MCF 10A (cell line): ENCODE results near the gene CBFA2T3. TPM values are rescaled to one million over a fixed set of nuclear protein-coding genes. Genes with fewer than 3 reads are reported as not detected.

Source experiments
- BruUV-seq: library from RNA; stranded (reverse); fragments of 400-500 nt; replicated peaks from 2 replicates; lab custom pipeline; 2021; lab: Mats Ljungman, UMichigan
- CTCF ChIA-PET: fragments of 300-600 bp; sonication (Branson Sonifier 250); formaldehyde crosslinking; extraction: SDS; loops from one replicate; lab custom pipeline; 2021; ENCODE audit warnings: antibody characterized with exemption, inconsistent platforms; lab: Yijun Ruan, JAX
- POLR2A ChIA-PET: fragments of 300-600, 350-650 bp; sonication (Branson Sonifier 250); formaldehyde crosslinking; extraction: SDS; loops from one replicate; lab custom pipeline; 2020; ENCODE audit warnings: antibody characterized with exemption, inconsistent platforms; lab: Yijun Ruan, JAX
- DNase-seq: peaks from one replicate; pipeline ENCODE4 v3.0.0-alpha.2; 2018; ENCODE audit not compliant: unreplicated experiment
- H3K27ac Mint-ChIP-seq: one replicate; pipeline ENCODE4 v1.8.0; 2022; ENCODE audit warnings: mild to moderate bottlenecking, low read depth, mixed read lengths; ENCODE audit not compliant: unreplicated experiment
- H3K27me3 Mint-ChIP-seq: one replicate; pipeline ENCODE4 v1.8.0; 2022; ENCODE audit warnings: mixed read lengths; ENCODE audit not compliant: insufficient read depth, unreplicated experiment
- H3K36me3 Mint-ChIP-seq: one replicate; pipeline ENCODE4 v1.8.0; 2022; ENCODE audit warnings: mild to moderate bottlenecking, moderate library complexity, mixed read lengths; ENCODE audit not compliant: insufficient read depth, unreplicated experiment
- H3K4me1 Mint-ChIP-seq: one replicate; pipeline ENCODE4 v1.8.0; 2022; ENCODE audit warnings: mixed read lengths; ENCODE audit not compliant: insufficient read depth, unreplicated experiment
- H3K4me3 Mint-ChIP-seq: one replicate; pipeline ENCODE4 v1.8.0; 2022; ENCODE audit warnings: mild to moderate bottlenecking, moderate library complexity, mixed read lengths; ENCODE audit not compliant: unreplicated experiment
- H3K9me3 Mint-ChIP-seq: one replicate; pipeline ENCODE4 v1.8.0; 2022; ENCODE audit warnings: mixed read lengths; ENCODE audit not compliant: unreplicated experiment
- intact Hi-C: fragments of 100-400 bp; cut with micrococcal nuclease; formaldehyde crosslinking; loops from 2 replicates; pipeline ENCODE4 v1.14.1; 2022
- total RNA-seq: library from RNA; stranded (reverse); gene quantifications from 2 replicates; pipeline ENCODE4 v1.2.3, GENCODE V29; 2022
- TF ChIP-seq, protein P1 (sequence below): fragments of 200-600 bp; IDR thresholded peaks from one replicate; pipeline ENCODE4 v1.8.0; 2022; ENCODE audit warnings: antibody characterized with exemption, mild to moderate bottlenecking; ENCODE audit not compliant: unreplicated experiment

Gene CBFA2T3
- total RNA-seq, 1 experiment from 2014 or later, result not detected

DNA sequence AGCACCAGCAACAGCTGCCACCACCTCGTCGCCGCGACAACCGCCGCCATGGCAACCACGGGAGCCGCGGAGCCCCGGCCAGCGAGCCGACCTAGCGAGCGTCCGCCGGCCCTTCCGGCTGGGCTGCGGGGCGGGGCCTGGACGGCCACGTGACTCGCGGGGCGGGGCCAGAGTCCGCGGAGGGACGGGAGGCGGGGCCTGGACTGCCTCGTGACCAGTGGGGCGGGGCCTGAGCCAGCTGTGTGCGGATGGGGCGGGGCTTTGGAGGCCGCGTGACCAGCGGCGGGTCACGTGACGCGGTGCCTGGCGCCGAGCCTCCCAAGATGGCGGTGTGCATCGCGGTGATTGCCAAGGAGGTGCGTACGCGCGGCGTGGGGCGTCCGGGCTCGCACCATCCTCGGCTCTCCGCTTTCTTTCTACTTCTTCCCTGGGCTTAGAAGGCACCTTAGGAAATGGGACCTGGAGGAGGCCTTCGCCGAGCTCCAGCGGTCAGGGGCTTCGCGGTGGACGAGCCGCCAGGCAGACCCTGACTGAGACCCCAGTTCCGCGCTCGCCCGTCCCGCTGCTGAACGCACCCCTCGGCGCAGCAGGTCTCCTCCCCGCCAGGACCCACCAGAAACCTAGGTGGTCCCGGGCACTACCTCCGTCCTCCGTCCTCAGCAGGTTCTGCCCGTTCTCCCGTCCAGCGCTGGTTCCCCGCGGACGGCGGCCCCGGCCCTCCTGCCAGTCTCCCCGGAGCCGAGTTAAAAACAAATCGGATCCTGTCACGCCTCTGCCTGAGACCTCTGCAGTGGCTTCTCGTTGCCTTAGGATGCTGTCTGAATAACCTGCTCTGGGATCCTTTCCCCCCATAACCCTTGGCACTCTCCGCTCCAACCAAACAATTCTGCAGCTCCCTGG, 119.9 kb downstream of the CBFA2T3 start, which contains the start of the genes GALNS and TRAPPC2L:
Gene GALNS, minus strand, starts transcription at position 120 of the 900 bp plus-strand sequence. Its CDS starts 70 bp downstream, at position 50.
Gene TRAPPC2L, plus strand, starts transcription at position 300 of the 900 bp plus-strand sequence. Its CDS starts 24 bp downstream, at position 324.
- Mint-ChIP-seq H3K27ac (peak within 1 kb of the TSS; percentile 49), H3K9me3 (no peaks in the 10 kb centered on the region), H3K4me3 (peak within 1 kb of the TSS; percentile 83), H3K4me1 (peaks cover 18% of the 10 kb centered on the region), H3K27me3 (no peaks in the 10 kb centered on the region), H3K36me3 (peaks cover 15% of the 10 kb centered on the region)
- DNase-seq, result peak; percentile 94
- ChIA-PET POLR2A (interaction anchor here (0.6 to 3.8 kb wide), 21 partner anchors 11 to 906 kb away, joined by 3 to 42 read pairs (median 5); partner anchors contain the start of genes ACSF3, APRT, BANP and CTU2), CTCF (interaction anchor here (0.5 to 5.1 kb wide), 15 partner anchors 8 to 625 kb away, joined by 3 to 47 read pairs (median 4); partner anchors contain the start of gene APRT)
- intact Hi-C loops, result loop anchor here (1.0 kb wide), 1 partner anchor 45 kb away; no protein-coding TSS in a partner anchor
- TF ChIP-seq, protein P1, sequence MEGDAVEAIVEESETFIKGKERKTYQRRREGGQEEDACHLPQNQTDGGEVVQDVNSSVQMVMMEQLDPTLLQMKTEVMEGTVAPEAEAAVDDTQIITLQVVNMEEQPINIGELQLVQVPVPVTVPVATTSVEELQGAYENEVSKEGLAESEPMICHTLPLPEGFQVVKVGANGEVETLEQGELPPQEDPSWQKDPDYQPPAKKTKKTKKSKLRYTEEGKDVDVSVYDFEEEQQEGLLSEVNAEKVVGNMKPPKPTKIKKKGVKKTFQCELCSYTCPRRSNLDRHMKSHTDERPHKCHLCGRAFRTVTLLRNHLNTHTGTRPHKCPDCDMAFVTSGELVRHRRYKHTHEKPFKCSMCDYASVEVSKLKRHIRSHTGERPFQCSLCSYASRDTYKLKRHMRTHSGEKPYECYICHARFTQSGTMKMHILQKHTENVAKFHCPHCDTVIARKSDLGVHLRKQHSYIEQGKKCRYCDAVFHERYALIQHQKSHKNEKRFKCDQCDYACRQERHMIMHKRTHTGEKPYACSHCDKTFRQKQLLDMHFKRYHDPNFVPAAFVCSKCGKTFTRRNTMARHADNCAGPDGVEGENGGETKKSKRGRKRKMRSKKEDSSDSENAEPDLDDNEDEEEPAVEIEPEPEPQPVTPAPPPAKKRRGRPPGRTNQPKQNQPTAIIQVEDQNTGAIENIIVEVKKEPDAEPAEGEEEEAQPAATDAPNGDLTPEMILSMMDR, result no peak
- no TSS peak for BruUV-seq

DNA sequence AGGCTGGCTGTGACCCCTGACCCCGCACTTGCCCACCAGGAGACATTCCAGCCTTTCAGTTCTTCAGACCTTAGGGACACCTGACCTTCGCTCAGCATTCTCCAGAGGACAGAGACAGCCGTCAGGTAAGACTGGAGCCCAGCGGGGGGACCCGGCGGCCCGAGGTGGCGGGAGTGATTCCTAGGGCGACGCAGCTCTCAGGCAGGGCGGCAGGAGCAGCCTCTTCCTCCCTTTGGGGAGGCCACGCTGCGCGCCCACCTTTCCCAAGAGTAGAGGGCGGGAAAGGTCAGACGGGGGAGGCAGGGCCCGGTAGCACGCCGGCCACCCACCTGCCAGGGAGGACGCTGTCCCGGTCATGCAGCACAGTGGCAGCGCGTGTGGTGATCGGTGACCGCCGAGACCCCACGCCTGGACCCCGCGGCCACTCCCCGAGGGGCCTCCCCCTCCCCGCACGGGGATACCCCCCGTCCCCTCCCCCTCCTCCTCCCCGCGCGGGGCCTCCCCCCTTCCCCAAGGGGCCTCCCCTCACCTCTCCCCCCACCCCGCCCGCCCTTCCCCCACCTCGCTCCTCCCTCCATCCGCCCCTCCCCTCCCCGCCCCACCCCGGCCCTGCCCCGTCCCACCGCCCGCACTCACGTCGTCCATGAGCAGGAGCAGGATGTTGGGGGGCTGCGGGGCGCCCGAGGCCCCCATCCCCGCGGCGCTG, 120.7 kb downstream of the CBFA2T3 start:
- no TSS peak for BruUV-seq
- ChIA-PET POLR2A (interaction anchor here (0.9 to 3.8 kb wide), 10 partner anchors 10 to 905 kb away, joined by 3 to 42 read pairs (median 4); partner anchors contain the start of genes APRT, BANP, CTU2 and RNF166), CTCF (interaction anchor here (0.5 to 5.1 kb wide), 6 partner anchors 37 to 626 kb away, joined by 3 to 47 read pairs (median 5); partner anchors contain the start of gene APRT)
- Mint-ChIP-seq H3K36me3 (peaks cover 11% of the 10 kb centered on the region), H3K27me3 (no peaks in the 10 kb centered on the region), H3K4me3 (peak overlapping the region; percentile 83), H3K9me3 (no peaks in the 10 kb centered on the region), H3K4me1 (peaks cover 18% of the 10 kb centered on the region), H3K27ac (no peak overlapping the region)
- TF ChIP-seq, protein P1, result no peak
- no peak for DNase-seq
- intact Hi-C loops, result no loop called here

DNA sequence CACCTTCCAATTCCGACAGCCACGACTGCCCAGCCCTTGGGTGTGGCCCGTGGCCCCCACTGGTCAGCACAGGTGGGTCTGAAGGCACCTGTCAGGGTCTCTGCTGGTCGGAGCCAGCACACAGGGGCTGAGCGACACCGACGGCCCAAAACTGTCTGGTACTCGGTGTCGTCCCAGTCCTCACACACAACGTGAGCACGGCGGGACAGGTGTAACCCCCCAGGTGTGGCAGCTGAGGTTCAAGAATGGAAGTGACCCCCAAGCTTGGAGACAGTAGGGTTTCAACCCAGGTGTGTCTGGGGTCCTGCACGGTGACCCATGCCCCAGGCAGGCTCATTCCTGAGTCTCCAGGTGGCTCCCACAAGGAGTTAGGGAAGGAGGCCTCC, 121.3 kb downstream of the CBFA2T3 start:
- ChIA-PET POLR2A (interaction anchor here (3.8 kb wide), 1 partner anchor 44 kb away, joined by 42 read pairs; the partner anchor contains the start of gene APRT), CTCF (interaction anchor here (0.7 to 5.1 kb wide), 2 partner anchors 41 to 164 kb away, joined by 3 to 47 read pairs; partner anchors contain the start of gene APRT)
- no peaks in the 10 kb centered on the region for H3K9me3 Mint-ChIP-seq
- no TSS peak for BruUV-seq
- no peaks in the 10 kb centered on the region for H3K27me3 Mint-ChIP-seq
- H3K4me3 Mint-ChIP-seq, result peak overlapping the region; percentile 83
- intact Hi-C loops, result no loop called here
- DNase-seq, result no peak
- TF ChIP-seq, protein P1, result no peak
- peaks cover 11% of the 10 kb centered on the region for H3K36me3 Mint-ChIP-seq
- H3K4me1 Mint-ChIP-seq, result peaks cover 18% of the 10 kb centered on the region
- no peak overlapping the region for H3K27ac Mint-ChIP-seq
